GM19240 (cell line): ENCODE results near the gene NAPB.
"Not testable (repeated sequence)": the region's sequence is repeated elsewhere in the genome, so short reads cannot be mapped to it uniquely, and the experiment has no call there.

Experiments used
- DNase-seq: peaks from one replicate; pipeline ENCODE4 v3.0.0; 2011; ENCODE audit warnings: low spot score; ENCODE audit not compliant: insufficient read length

The NAPB gene

DNA sequence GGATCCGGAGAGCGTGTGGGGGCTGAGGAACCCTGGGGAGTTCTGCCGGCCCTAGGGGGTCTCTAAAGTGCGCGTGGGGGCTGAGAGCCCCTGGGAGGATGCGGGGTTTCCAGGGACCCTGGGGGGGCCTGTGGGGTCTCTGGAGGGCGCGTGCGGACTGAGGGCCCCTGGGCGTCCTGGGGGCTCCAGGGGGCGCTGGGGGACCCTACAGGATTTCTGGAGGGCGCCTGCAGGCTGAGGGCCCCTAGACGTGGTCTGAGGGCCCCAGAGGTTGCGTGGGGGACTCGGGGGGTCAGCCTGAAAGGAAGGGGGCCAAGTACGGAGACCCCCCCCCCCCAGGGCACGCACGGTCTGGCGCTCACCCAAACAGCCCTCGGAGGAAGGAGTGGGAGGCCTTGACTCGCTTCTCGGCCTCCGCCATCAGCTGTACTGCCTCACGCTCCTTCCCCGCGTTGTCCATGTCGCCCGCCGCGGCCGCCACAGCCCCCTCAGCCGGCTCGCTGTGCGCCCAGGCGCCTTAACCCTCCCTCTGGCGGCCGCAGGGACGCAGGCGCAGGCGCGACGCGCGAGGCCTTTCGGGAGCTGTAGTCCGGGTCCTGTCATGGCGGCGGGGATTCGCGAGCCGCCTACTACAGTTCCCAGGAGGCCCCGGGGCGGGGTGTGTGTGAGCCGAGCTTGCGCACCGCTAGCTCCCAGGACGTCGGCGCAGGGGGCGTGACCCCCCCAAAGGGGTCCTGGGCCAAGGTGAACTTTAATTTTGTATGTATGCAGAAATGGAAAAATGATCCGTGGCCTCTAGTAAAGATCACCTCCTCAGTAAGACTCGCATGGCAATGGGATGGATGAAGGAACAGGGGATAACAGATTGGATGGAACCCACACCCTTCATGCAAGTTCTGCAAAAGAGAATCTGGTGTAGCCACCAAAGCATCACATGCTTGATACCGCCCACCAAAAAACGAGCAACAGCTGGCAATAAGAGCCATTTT is at the start of gene NAPB:
Gene NAPB (minus strand): TSS at position 546 of the 989 bp plus-strand sequence. CDS start 86 bp downstream, at position 460.
- DNase-seq = peak; percentile 83

DNA sequence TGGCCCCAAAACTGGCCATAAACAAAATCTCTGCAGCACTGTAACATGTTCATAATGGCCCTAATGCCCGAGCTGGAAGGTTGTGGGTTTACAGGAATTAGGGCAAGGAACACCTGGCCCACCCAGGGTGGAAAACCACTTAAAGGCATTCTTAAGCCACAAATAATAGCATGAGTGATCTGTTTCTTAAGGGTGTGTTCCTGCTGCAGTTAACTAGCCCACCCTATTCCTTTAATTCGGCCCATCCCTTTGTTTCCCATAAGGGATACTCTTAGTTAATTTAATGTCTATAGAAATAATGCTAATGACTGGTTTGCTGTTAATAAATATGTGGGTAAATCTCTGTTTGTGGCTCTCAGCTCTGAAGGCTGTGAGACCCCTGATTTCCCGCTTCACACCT is 45.7 kb upstream of the NAPB start:
- not testable (repeated sequence) for DNase-seq

DNA sequence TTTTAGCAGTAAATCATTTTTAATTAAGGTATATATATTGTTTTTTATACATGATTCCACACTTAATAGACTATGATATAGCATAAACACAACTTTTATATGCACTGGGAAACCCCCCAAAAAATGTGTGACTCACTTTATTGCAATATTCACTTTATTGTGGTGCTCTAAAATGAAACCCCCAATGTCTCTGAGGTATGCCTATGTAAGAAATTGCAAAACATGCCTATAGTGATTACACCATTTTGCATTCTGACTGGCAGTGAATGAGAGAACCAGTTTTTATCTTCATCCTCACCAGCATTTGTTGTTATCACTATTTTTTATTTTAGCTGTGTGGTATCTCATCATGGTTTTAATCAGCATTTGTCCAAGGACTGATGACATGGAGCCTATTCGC is 39.9 kb upstream of the NAPB start:
- no peak for DNase-seq

DNA sequence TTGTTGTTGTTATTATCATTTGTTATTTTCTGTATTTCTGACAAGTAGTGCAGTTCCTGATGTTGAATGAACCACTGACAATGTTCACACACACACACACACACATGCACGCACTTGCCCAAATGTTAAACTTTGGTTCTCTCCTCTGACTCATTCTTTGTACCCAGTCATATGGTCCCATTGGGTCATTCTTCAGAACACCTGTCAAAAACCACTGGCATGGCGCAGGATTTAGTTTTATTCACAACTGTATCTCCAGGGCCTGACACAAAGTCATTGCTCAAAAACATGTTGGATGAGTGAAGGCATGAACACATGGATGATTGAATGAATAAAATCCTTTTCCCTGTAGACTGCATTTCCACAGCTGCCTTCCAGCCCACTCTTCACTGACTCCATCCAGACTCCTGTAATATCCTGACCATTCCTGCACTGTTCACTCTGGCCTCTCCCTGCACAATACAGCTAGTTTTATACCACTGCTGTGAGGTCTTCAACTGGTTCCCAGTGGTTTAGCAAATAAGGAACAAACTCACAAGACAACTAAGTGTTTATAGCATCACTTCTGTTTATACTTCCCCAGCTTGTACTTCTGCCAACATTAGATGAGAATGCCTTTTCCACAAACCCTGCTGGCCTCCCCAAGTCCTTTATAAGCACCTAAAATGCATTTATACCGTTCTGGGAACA is 38.3 kb upstream of the NAPB start:
- no peak for DNase-seq

DNA sequence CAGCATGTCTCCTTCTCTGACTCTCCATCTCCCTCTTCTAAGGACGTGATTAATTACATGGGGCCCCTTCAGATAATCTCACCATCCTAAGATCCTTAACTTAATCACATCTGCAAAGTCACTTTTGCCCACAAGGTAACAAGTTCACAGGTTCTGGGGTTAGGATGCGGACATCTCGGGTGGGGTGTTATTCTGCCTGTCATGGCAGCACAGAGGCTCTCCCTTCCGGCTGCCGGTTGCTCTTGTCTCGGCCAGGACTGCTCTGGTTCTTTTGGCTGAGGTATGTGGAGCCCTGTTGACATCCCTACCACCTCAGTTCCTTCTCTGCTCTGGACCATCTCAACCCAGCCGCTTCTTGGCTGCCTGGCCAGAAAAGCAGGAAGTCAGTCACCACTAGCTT is 35.6 kb upstream of the NAPB start:
- no peak for DNase-seq

DNA sequence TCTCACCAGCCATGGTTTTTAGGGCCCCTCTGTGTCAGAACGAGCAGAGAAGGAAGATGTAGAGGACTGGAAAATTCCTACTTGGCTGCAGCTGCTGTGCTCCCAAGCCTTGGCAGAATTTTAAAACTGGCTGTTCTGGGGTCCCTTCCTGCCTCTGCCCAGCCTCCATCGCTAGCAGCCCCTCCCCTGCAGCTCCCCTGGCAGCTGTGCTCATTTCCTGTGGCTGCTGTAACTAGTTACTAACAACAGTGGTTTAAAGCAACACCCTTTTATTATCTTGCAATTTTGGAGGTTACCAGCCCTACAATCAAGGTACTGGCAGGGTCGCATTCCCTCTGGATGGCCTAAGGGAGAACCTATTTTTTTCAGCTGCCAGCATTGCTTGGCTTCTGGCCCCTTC is 35.1 kb upstream of the NAPB start:
- no peak for DNase-seq

DNA sequence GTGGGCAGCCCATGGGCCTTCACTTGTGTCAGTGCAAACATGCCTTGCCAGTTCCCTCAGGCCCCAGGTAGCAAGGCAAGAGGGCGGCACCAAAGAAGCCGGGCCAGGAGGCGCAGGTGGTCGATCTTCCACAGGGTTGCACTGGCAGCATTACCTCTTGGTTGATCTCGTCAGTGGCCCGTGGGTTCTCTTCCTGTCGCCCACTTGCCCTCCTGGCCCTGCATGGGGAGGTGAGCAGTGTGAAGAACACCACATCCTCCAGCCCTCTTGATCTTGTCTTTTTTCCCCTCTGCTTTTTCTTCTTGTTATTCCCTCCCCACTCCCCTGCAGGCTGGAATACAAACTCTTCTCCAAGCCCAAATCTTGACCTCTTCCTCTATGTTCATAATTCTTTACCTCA is 34.4 kb upstream of the NAPB start:
- DNase-seq = no peak

DNA sequence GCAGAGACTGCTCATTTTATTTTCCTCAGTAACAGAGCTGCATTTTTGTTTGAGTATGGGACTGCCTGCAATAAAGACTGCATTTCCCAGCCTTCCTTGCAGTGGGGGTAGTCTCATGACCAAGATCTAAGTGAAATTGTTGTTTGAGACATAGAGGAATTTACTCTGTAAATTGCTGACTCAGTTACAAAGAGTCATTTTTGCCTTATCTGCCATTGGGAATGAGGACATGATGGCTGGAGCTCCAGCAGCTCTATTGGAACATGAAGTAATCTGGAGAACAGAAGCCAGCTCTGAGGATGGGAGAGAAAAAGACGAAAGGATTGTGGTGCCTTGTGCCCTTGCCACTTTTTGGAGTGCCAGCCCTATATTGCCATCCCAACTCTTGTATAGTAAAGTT is 33.5 kb upstream of the NAPB start:
- no peak for DNase-seq

DNA sequence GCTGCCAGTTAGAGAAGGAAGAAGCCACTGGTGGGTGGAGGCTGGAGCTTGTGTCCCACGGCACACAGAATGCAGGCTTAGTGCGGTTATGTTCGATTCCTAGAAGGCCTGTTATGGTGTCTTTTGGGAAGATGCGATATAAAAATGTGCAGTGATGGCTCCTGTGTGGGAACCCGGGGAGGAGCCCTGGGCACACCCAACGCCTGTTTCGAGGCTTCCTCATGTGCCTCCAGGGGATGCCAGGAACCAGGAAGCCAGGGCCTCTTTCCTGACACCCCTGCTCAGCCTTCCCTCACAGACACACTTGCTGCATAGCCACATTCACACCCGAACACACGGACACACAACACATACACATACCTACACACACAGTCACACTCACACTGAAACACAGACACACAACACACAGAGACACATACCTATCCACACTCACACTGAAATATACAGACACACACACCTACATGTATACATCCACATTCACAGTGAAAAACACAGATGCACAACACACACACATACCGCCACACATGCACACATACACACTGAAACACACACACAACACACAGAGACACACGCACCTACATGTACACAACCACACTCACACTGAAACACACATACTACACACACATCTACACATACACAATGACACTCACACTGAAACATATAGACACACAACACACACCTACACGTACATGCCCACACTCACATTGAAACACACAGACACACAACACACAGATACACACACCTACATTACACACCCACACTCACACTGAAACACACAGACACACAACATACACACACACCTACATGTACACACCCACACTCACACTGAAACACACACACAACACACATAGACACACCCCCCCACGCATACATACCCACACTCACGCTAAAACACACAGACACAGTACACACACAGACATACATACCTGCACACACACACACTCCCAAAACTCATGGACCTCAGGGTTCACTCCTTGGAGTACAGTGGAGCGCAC is 32.6 kb upstream of the NAPB start:
- no peak for DNase-seq

DNA sequence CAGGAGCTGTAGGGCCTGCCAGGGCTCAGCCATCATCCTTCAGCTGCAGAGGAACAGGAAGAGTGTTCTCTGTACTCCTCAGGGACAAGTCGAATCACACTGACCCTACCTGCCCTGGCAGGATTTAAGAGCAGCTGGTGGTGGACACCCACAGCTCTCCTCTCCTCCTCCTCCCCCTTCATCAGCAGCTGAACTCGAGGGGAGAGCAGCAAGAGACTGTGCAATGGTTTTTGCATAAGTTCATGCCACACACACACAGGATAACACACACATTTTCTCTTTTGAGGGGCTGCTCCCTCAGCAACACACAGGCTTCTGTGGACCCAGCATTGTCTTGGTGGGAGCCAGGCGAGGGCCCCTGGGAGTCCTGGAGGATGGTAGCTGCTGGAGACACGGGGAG is 31.5 kb upstream of the NAPB start, which contains the start of gene CST11:
Gene CST11 (minus strand): TSS at position 101 of the 400 bp plus-strand sequence. CDS start 65 bp downstream, at position 36.
- DNase-seq = no peak

DNA sequence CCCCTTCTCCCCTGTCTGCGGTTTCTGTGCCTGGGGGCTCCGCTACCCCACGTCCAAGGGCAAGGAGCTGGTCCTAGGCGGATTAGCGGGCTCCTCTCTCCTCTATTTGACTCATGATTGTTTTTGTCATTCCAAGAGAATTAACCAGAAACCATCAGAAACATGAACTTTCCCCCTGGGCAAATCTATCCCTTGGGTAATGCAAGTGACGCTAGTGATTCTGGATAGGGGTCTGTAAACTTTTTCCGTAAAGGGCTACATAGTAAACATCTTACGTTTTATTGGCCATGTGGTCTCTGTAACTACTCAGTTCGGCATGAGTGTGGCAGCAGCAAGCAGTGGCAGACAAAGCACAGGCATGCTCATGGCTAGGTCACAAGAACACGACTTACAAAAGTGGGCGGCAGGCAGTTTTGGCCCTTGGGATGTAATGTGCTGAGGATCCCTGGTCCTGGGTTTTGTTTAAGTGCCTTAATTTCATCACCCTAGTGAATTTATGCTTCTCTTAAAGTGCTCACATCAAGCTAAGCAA is 30.7 kb upstream of the NAPB start:
- DNase-seq = no peak

DNA sequence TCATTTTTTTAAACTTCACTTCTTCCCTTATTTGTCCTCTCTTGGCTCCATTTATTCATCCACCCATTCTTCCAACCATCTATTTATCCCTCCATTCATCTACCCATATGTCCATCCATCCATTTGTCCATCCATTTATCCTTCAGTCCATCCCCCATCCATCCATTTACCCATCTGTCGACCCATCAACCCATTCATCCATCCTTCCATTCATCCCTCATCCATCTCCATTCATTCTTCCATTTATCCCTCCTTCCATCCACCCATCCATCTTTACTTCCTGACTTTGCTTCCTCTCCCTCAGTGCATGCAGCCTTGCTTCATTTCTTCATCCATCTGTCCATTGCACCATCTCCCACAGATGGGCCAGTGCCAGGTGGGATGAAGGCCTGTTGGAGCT is 29.6 kb upstream of the NAPB start:
- DNase-seq = no peak

DNA sequence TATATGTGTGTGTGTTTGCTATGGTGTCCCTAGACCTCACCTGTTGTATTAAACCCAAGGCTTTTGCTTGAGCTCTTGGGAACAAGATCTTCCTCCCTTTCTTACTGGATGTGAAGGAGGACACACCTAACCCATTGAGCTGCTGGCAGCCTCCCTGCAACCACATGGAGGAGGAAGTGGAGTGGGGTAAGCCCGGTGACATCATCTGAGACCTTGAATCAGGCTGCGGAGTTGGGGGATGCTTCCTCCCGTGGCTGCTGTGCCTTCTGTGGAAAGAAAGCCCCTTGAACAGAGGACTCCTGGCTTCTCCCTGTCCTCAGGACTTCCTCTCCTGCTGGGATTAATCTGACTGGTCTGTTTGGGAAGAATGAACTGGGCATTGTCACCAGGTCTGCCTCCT is 28.1 kb upstream of the NAPB start:
- no peak for DNase-seq

DNA sequence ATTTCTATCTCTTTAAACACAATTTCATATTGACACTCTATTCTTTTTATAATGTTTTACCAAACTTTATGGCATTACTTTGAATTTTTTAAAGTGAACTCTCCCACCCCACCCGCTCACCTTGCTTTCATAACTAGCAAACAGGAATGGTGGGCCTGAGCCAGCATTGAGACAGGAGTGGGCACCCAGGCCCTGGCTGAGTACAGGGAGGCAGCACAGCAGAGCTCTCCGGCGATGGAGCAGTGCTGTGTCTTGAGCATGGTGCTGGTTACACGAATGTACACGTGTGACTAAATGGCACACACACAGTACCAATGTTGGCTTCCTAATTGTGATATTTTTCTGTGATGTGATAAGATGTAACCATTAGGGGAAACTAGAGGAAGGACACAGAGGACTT is 26.9 kb upstream of the NAPB start:
- DNase-seq = no peak

DNA sequence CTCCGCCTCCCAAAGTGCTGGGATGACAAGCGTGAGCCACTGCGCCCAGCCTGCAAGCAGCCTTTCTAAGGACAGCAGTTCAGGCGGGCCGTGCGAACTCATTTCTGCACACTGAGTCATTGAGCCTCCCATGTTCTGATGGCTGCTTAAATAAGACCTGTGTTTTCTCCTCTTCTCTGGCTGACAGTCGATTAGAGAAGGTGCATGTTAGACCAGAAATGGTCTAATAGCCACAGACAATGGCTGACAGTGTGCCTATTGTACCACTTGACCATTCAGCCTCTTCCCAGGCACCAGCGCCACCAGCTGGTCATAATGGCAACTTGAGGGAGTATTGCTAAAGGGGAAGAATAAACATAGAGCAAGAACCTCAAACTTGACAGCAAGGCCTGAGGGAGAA is 25.2 kb upstream of the NAPB start:
- no peak for DNase-seq

DNA sequence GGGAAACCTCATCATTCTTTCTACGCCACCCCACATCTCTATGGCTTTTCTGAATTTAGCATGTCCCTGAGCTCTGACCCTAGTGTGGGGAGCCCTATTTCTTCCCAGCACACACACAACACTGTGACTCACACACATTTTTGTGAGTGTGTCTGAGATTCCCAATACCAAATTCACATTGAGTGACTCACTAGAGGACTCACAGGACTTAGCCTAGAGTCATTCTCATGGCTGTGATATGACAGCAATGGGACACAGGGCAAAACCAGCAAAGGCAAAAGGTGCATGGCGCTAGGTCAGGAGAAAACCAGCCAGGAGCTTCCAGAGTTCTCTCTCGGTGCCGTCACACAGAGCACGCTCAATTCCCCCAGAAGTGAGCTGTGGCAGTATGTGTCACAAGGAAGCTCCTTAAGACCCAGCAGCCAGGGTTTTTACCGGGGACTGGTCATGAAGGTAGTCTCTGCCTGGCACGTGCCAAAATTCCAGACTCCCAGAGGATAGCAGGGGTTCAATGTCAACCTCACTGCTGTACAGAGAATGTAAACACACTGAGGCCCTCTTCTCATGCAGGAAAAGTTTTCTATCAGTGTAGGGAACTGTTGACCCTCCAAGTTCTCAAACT is 24.4 kb upstream of the NAPB start:
- DNase-seq = no peak

DNA sequence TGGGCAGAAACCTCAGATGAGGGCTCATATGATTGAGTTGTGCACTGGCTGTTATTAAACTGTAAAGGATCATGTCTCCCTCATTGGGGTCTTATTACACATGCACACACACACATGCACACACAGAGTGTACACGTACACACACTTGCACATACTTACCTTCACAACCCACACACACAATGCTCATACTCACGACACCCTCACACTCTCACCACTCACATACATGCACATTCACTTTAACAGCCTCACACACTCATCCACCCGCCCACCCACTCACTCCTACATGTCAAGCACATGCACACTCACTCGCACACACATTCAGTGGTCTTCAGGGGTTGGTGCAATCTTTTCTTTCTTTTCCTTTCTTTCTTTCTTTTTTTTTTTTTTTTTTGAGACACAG is 23.6 kb upstream of the NAPB start:
- DNase-seq = no peak

DNA sequence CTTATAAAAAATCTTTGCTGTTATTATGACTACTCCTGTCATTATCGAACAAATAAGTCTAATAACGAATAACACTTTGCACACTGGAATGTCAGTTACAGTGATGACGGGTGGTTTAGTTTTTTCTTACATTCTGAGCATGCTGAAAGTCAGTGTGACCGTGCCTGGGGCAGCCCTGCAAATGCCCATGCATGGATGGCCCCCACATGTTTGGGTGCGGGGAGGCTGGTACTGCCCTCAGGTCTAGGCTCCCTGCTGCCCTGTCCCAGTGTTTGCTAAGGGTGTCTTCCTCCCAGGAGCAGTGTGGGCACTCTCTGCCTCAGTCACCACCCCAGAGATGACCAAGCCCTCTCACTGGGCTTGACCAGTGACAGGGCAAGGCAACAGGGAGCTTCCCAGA is 21.1 kb upstream of the NAPB start:
- DNase-seq = no peak

DNA sequence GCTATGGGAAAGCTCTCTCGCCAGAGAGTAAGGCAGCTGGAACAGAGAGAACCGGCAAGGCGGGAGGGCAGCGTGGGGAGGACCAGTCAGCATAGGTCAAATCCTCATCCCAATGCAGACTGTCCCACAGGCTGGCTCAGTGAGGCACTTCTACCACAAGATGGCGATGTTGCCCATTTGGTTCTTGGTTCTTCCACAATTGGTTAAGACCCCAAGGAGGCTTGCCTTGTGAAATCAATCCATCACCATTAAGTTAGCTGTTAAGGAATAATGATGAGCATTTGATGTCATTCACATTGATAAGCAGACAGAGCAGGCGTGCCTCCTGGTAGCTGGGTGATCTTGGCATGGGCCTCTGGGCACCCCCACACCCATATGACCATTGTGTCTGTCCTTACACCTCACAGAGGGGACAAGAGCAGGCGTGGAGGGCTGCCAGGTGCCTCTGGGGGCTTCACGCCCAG is 20.6 kb upstream of the NAPB start:
- DNase-seq = peak; percentile 61

DNA sequence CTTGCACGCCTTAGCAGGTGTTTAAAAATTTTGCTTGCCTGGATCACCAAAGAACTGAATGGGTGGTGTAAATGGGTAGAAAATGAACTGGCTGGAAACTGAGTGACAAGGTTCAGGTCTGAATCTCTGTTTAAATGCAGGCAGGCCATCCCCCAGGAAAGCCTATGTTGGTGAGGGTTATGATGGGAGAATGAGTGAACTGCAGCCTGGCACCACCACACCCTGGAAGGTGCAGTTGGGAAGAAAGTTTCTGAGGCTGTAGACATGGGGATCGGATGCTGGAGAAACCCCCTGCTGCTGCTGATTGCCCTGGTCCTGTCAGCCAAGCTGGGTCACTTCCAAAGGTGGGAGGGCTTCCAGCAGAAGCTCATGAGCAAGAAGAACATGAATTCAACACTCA is 18.7 kb upstream of the NAPB start:
- DNase-seq = no peak
